Thyroid gland (tissue), 4 donors: Measurements from ENCODE around the gene LHFPL6. TPM values are rescaled to one million over a fixed set of nuclear protein-coding genes. Genes with fewer than 3 reads are reported as not detected.

ENCODE experiments used
- DNase-seq, 2 donors: peaks; one replicate each; pipeline ENCODE4 v3.0.0-alpha.2; 2019
- H3K27ac ChIP-seq, 3 donors: fragments of 200-600 bp; sonication (generic); 1 replicate in 2 of 3; 2 replicates in 1 of 3; pipeline ENCODE4 v1.5.1; 2016 to 2019; ENCODE audit warnings: mild to moderate bottlenecking in 1 of 3, moderate library complexity in 1 of 3
- H3K27me3 ChIP-seq: fragments of 200-600 bp; sonication (generic); one replicate; pipeline ENCODE4 v1.5.1; 2019
- H3K36me3 ChIP-seq, 2 donors: fragments of 200-600 bp; sonication (generic); one replicate each; pipeline ENCODE4 v1.5.1; 2016 to 2019
- H3K4me1 ChIP-seq, 2 donors: fragments of 200-600 bp; sonication (generic); one replicate each; pipeline ENCODE4 v1.5.1; 2017 to 2019
- H3K4me3 ChIP-seq, 3 donors: fragments of 200-600 bp; sonication (generic); replicated peaks in 1 of 3; 1 replicate in 2 of 3; 2 replicates in 1 of 3; pipeline ENCODE4 v1.5.1; 2016; ENCODE audit warnings: mild to moderate bottlenecking in 1 of 3
- H3K9me3 ChIP-seq: fragments of 200-600 bp; sonication (generic); one replicate; pipeline ENCODE4 v1.5.1; 2017
- CTCF ChIP-seq, 6 experiments: fragments of 200-600 bp in 3 of 6; fragments of 450-650 bp in 3 of 6; sonication (generic) in 3 of 6; IDR thresholded peaks; one replicate each; pipeline ENCODE4 v1.5.1; 2016 to 2019; ENCODE audit warnings: antibody characterized with exemption in 6 of 6, mild to moderate bottlenecking in 2 of 6, inconsistent platforms in 1 of 6, moderate library complexity in 1 of 6
- POLR2A ChIP-seq, 2 donors: fragments of 450-650 bp; IDR thresholded peaks; one replicate each; pipeline ENCODE4 v1.6.1; 2017; ENCODE audit warnings: antibody characterized with exemption in 2 of 2, mild to moderate bottlenecking in 2 of 2, moderate library complexity in 1 of 2
- WGBS, 2 donors: methylation state at CpG; one replicate each; pipeline ENCODE4 v1.1.5; 2017; 5-methylcytosine and 5-hydroxymethylcytosine counted together
- intact Hi-C: fragments of 100-400 bp; cut with DNase I; formaldehyde crosslinking; loops from one replicate; pipeline ENCODE4 v1.15.1; 2023
- total RNA-seq, 4 donors: library from RNA; depleted of rRNA; stranded (reverse); fragments of >200 nt; gene quantifications; one replicate each; pipeline ENCODE4 v1.2.3, GENCODE V29; 2016

The LHFPL6 gene
- total RNA-seq, 4 donors from 2014 or later, result 23.6 to 86.3 (median 42.0) TPM

DNA sequence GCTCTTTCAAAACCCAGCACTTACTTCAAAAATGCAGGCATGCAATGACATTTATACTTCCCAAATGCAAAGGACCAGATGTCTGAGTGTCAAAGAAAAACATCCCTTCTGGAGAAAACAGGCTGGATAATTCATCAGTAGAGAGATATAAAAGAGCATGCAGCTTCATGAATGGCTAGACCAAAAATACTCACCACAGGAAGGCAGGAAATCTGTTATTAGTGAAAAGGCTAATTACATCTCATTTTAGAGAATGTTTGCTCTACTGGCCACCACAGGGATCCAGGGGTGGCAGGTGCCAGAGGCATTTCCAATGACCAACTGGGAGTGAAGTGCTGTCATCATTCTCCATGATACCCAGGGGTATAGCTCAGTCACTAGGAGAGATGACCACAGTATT is 106.5 kb downstream of the LHFPL6 start:
- peaks cover 0 to 1% of the 10 kb centered on the region in 2 donors for H3K4me1 ChIP-seq
- no peak for DNase-seq
- H3K27me3 ChIP-seq, result no peaks in the 10 kb centered on the region
- intact Hi-C loops, result no loop called here
- no peak overlapping the region for H3K27ac ChIP-seq
- no peaks in the 10 kb centered on the region for H3K36me3 ChIP-seq
- H3K4me3 ChIP-seq, result no peak overlapping the region
- no peak for TF ChIP-seq CTCF (IDR thresholded peaks at IDR 0.05)
- TF ChIP-seq POLR2A (IDR thresholded peaks at IDR 0.05), result no peak
- no peaks in the 10 kb centered on the region for H3K9me3 ChIP-seq

DNA sequence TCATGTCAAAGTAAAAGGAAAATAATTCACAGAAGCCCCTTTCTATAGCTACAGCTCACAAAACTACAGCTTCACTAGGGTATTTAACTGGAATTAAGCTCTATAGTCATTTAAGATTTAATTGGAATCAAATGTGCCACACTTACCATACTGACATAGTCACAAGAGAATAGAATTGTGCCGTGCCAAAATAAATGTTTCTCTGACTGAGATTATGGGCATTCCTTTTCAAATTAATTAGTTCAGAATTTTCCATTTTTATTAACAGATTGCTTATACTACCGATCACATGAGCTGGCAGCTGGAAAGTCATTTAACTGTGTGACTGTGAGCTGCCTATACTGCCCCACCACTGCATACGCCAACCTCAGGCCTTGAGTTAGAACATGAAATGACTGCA is 108.4 kb downstream of the LHFPL6 start:
- WGBS, 2 donors, result 87% methylated on average over 3 of the region's 3 CpGs
- Histone ChIP-seq H3K4me3 (no peak overlapping the region), H3K9me3 (no peaks in the 10 kb centered on the region), H3K36me3 (no peaks in the 10 kb centered on the region), H3K27me3 (no peaks in the 10 kb centered on the region), H3K4me1 (no peaks in the 10 kb centered on the region), H3K27ac (no peak overlapping the region)
- no peak for DNase-seq
- intact Hi-C loops, result no loop called here
- no peak for TF ChIP-seq CTCF (IDR thresholded peaks at IDR 0.05)
- no peak for TF ChIP-seq POLR2A (IDR thresholded peaks at IDR 0.05)

GRCh38 chr13:39494006-39494405 is 109.0 kb downstream of the LHFPL6 start:
- DNase-seq, result no peak
- 33 to 43% methylated on average over 3 of the region's 3 CpGs for WGBS, 2 donors
- intact Hi-C loops, result no loop called here

DNA sequence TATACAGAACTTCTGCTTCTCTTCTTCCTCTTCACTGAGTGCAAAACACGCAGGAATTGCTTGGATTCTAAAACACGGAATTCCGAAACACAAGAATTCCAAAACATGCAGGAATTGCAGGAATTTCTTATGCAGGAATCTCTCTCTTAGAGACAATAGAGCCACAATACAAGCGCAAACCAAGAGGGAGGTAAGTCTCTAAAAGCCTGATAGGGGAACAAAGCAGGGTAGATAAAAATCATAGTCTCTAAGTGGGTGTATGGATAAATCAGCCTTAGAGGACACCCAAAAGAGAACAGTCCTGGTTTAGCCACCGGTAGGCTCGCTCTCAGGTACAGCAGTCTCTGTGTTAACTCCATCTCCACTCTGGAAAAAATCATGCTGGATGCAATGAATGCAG is 112.9 kb downstream of the LHFPL6 start:
- H3K9me3 ChIP-seq, result no peaks in the 10 kb centered on the region
- WGBS, 2 donors, result 53 to 62% methylated on average over 6 of the region's 6 CpGs
- H3K36me3 ChIP-seq, result no peaks in the 10 kb centered on the region
- DNase-seq, result no peak
- H3K27me3 ChIP-seq, result no peaks in the 10 kb centered on the region
- intact Hi-C loops, result no loop called here
- H3K4me1 ChIP-seq, result no peaks in the 10 kb centered on the region
- H3K27ac ChIP-seq, result no peak overlapping the region
- no peak for TF ChIP-seq POLR2A (IDR thresholded peaks at IDR 0.05)
- TF ChIP-seq CTCF (IDR thresholded peaks at IDR 0.05), result no peak
- no peak overlapping the region for H3K4me3 ChIP-seq

More at GRCh38 chr13:39494006-39494405, 109.0 kb downstream of the LHFPL6 start:
- Histone ChIP-seq H3K4me1 (no peaks in the 10 kb centered on the region), H3K27me3 (no peaks in the 10 kb centered on the region), H3K9me3 (no peaks in the 10 kb centered on the region), H3K4me3 (no peak overlapping the region), H3K27ac (no peak overlapping the region), H3K36me3 (no peaks in the 10 kb centered on the region)
- TF ChIP-seq POLR2A (IDR thresholded peaks at IDR 0.05) (no peak), CTCF (IDR thresholded peaks at IDR 0.05) (no peak)

GRCh38 chr13:39486758-39487157 is 116.2 kb downstream of the LHFPL6 start:
- Histone ChIP-seq H3K27ac (no peak overlapping the region), H3K4me3 (no peak overlapping the region), H3K36me3 (no peaks in the 10 kb centered on the region), H3K9me3 (no peaks in the 10 kb centered on the region), H3K27me3 (no peaks in the 10 kb centered on the region), H3K4me1 (no peaks in the 10 kb centered on the region)
- TF ChIP-seq POLR2A (IDR thresholded peaks at IDR 0.05) (no peak), CTCF (IDR thresholded peaks at IDR 0.05) (no peak)
- intact Hi-C loops, result no loop called here
- DNase-seq, result no peak
